HG02981 (cell line): Measurements from ENCODE around the gene TAC4.

Source experiments
- ATAC-seq: cut with Tn5 transposase; IDR thresholded peaks from one replicate; pipeline ENCODE4 v1.9.1; 2021; ENCODE audit warnings: mild to moderate bottlenecking, moderate library complexity; ENCODE audit not compliant: unreplicated experiment

TAC4 gene

GRCh38 chr17:49848019-49848473 is at the start of gene TAC4:
Gene TAC4 (minus strand): TSS chr17:49848069. CDS start chr17:49848017, 52 bp downstream.
- ATAC-seq = no peak

- ATAC-seq = no peak
Observed at GRCh38 chr17:49896860-49897259, 49.0 kb upstream of the TAC4 start.

GRCh38 chr17:49896222-49896621 is 48.4 kb upstream of the TAC4 start:
- no peak for ATAC-seq

GRCh38 chr17:49895812-49896211 is 47.9 kb upstream of the TAC4 start:
- ATAC-seq = no peak

GRCh38 chr17:49894761-49895160 is 46.9 kb upstream of the TAC4 start:
- no peak for ATAC-seq

- ATAC-seq = no peak
Observed at GRCh38 chr17:49891694-49892389, 44.0 kb upstream of the TAC4 start.

GRCh38 chr17:49891271-49891670 is 43.4 kb upstream of the TAC4 start:
- ATAC-seq = no peak

GRCh38 chr17:49890852-49891251 is 43.0 kb upstream of the TAC4 start:
- no peak for ATAC-seq

GRCh38 chr17:49890077-49890821 is 42.4 kb upstream of the TAC4 start:
- no peak for ATAC-seq

- no peak for ATAC-seq
Observed at GRCh38 chr17:49889500-49889899, 41.6 kb upstream of the TAC4 start.

- no peak for ATAC-seq
Observed at GRCh38 chr17:49887744-49888360, 40.0 kb upstream of the TAC4 start.

- ATAC-seq = no peak
Observed at GRCh38 chr17:49887086-49887743, 39.3 kb upstream of the TAC4 start.

GRCh38 chr17:49886036-49886435 is 38.2 kb upstream of the TAC4 start:
- ATAC-seq = no peak

- no peak for ATAC-seq
Observed at GRCh38 chr17:49882434-49882833, 34.6 kb upstream of the TAC4 start.

GRCh38 chr17:49881054-49881402 is 33.2 kb upstream of the TAC4 start:
- ATAC-seq = no peak

GRCh38 chr17:49880291-49881053 is 32.6 kb upstream of the TAC4 start:
- peak; percentile 61 for ATAC-seq

GRCh38 chr17:49878931-49879904 is 31.3 kb upstream of the TAC4 start:
- ATAC-seq = no peak

- ATAC-seq = no peak
Observed at GRCh38 chr17:49875685-49876084, 27.8 kb upstream of the TAC4 start.

- no peak for ATAC-seq
Observed at GRCh38 chr17:49874911-49875310, 27.0 kb upstream of the TAC4 start.

GRCh38 chr17:49873926-49874325 is 26.1 kb upstream of the TAC4 start:
- no peak for ATAC-seq
